GM21390 (cell line): ENCODE measurements around the gene BRSK2.
"Not testable (repeated sequence)": the region's sequence is repeated elsewhere in the genome, so short reads cannot be mapped to it uniquely, and the experiment has no call there.

ENCODE experiments used
- ATAC-seq: cut with Tn5 transposase; IDR thresholded peaks from one replicate; pipeline ENCODE4 v1.9.1; 2021; ENCODE audit not compliant: unreplicated experiment

The BRSK2 gene

GRCh38 chr11:1389932-1390568 lies at the start of gene BRSK2:
Gene BRSK2, plus strand, starts transcription at chr11:1389934. Its CDS starts 351 bp downstream, at chr11:1390285.
- ATAC-seq, result no peak

GRCh38 chr11:1340111-1340510 lies 49.6 kb upstream of the BRSK2 start:
- ATAC-seq, result no peak

DNA sequence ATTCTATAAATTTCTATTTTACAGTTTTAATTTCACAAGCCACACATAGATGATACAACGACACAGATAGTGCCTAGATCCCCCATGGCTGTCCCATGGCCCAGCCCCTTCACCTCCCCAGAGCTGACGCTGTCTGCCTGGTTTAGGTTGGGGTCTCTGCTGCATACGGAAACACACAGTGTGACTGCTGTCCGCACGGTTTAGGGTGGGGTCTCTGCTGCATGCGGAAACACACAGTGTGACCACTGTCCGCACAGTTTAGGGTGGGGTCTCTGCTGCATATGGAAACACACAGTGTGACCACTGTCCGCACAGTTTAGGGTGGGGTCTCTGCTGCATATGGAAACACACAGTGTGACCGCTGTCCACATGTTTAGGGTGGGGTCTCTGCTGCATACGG lies 48.5 kb upstream of the BRSK2 start:
- ATAC-seq, result not testable (repeated sequence)

GRCh38 chr11:1341928-1342524 lies 47.7 kb upstream of the BRSK2 start:
- no peak for ATAC-seq

- no peak for ATAC-seq
Measured at GRCh38 chr11:1342946-1343345, 46.8 kb upstream of the BRSK2 start.

DNA sequence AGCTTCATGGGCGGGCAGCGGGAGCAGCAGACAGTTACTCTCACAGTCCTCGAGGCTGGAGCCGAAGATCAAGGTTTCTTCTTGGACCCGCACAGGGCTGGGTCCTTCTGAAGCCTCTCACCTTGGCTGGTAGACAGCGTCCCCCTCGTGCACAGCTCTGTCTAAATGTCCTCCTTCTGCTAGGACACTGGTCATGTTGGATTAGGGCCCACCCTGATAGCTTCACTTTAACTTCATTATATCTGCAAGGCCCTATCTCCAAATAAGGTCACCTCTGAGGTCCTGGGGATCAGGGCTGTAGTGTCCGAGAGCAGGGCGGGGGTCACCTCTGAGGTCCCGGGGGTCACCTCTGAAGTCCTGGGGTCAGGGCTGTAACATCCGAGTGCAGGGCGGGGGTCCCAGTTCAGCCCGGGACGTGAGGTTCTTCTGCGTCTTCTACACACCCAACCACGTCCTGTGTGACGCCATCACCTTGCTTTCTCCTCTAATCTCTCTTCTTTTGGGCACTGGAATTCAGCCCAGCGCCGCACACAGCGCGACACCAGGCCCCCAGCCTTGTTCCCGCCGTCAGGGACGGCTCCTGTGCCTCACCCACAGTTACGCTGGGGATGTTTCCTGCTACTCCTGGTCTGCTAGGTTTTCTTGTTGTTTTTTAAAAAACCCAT lies 46.2 kb upstream of the BRSK2 start:
- ATAC-seq, result no peak

GRCh38 chr11:1344056-1344635 lies 45.6 kb upstream of the BRSK2 start:
- no peak for ATAC-seq

DNA sequence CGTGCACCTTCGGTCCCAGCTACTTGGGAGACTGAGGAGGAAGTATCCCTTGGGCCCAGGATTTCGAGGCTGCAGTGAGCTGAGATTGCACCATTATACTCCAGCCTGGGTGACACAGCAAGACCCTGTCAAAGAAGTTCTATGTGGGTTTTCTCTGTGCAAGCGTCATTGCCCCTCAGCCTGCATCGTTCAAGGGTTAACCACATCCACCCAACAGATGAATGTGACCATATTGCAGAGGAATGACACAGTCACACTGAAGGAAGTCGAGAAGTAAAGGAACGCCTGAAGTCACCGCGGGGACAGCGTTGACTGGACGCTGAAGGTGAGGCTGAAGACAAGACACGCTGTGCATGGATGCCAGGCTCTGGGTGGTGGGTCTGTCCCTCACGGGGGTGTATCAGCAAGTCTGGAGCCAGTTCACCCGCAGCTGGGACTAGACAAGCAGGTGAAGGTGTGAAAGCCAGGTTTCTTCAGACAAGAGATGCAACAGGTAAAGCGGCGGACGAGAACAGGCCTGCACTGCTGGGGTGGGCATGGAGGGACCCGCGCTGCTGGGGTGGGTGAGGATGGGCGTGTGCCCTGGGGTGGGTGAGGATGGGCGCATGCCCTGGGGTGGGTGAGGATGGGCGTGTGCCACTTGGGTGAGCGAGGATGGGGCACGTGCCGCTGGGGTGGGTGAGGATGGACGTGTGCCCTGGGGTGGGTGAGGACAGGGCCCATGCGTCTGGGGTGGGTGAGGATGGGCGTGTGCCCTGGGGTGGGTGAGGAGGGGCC lies 43.8 kb upstream of the BRSK2 start:
- no peak for ATAC-seq

- ATAC-seq, result no peak
Measured at GRCh38 chr11:1346669-1347390, 42.9 kb upstream of the BRSK2 start.

DNA sequence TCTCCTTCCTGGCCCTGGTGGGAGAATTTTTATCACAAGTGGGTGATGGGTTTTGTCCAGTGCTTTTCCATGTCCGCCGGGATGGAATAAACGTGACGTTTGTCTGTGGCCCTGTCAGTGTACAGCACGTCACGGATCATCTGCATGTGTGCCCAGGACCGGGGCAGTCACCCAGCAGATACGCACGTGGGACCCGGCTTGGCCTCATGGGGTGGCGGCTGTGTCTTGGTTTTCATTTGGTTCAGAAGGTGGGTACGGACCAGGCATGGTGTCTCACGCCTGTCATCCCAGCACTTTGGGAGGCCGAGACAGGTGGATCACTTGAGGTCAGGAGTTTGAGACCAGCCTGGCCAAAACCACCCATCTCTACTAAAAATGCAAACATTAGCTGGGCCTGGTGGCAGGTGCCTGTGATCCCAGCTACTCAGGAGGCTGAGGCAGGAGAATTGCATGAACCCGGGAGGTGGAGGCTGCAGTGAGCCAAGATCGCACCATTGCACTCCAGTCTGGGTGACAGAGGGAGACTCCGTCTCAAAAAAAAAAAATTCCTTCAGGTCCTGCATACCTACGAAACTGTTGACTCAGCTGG lies 42.2 kb upstream of the BRSK2 start:
- ATAC-seq, result not testable (repeated sequence)

GRCh38 chr11:1348146-1348795 lies 41.5 kb upstream of the BRSK2 start:
- ATAC-seq, result no peak

- ATAC-seq, result no peak
Measured at GRCh38 chr11:1348796-1349326, 40.9 kb upstream of the BRSK2 start.

DNA sequence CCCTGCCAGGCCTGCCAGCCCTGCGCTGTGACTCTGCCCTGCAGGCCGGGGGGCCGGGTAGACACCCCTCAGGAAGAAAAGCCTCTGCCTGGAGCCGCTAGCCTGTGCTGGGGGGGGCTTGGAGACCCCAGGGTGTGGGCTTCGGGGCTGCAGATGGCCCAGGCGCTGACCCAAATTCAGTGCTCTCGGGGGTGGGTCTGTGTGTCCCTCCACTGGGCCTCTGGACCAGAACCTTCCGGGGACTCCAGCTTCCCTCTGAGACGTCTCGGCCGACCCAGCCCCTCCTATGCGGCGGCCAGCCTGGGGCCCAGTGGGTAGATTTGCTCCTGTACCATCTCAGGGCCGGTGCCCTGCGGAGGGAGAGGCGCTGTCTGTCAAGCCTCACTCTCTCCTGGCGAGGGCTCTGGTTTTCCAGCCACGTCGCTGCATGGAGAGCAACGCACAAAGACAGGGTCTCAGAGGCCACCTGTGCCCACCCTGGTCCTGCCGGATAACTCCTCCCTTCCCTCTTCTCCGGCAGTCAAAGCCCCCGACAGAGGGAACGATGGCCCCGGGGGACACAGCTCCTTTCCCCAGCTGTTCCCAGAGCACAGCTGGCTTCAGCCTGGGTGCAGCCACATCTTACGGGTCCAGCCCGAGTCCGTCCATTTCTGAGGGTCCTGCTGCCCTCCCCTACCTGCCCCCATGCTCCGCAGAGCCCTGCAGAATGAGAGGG lies 40.2 kb upstream of the BRSK2 start:
- ATAC-seq, result no peak

- no peak for ATAC-seq
Measured at GRCh38 chr11:1350086-1350725, 39.5 kb upstream of the BRSK2 start.

DNA sequence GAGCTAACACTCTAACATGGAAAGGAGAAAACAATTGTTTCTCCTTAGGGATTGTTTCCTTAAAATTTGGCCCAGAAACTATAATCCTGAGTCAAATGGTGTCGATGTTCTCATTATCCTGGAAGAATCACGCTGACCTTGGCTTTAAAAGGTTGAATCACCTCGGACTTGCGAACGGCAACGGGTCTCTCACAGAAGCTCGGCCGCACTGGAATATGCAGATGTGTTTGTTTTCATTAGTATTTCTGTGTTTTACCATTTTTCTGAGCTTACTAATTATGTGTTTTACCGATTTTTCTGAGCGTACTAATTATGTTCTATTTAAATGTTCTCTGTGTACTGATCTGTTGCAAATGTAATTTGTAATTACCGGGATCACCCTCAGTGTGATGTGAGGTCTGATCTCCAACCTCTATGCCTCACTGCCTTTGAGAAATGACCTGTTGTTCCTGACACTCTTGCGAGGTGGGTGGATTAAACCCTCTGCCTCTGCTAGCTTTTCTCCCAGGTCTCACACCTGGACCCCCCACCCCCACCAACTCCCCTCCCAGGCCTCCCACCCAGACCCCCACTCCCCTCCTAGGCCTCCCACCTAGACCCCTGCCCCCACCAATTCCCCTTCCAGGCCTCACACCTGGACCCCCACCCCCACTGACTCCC lies 38.3 kb upstream of the BRSK2 start:
- no peak for ATAC-seq

GRCh38 chr11:1352696-1353382 lies 36.9 kb upstream of the BRSK2 start:
- no peak for ATAC-seq

DNA sequence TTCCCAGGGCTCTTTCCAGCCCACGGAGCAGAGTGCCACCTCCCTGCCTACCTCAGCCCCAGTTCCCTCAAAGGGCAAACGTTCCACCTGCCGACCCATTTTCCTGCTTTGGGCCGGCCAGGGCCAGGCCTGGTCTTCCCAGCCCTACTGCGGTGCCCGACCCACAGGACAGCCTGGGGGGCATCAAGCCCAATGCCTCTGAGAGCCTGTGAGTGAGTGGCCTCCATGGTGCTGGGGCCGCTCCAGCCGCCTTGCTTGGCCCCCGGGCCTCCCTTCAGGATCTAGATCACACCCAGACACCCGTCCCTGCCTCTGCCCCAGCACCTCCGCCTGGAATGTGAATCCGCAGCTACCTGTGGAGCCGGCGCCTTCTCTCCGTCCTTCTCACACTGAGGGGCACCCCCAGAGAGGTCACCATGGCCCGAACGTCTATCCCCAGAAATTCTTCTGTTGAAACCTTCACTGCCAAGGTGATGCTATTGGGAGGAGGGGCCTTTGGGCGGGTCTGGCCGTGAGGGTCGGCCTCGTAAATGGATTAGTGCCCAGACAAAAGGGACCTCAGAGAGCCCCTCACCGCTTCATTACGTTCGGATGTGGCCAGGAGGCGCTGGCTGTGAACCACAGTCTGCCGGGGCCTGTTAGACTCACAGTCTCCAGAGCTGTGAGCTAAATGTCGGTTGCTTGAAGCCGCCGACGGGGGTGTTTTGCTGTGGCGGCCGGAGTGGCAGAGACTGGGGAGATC lies 36.2 kb upstream of the BRSK2 start:
- no peak for ATAC-seq
